ENCODE results near the gene GPR37. TPM values are rescaled to one million over a fixed set of nuclear protein-coding genes. Genes with fewer than 3 reads are reported as not detected.

The GPR37 gene
- total and polyA plus RNA-seq, 2 donors (not counting 1 experiment from before 2014, with no cell fraction given), result 12.6 to 20.6 TPM

DNA sequence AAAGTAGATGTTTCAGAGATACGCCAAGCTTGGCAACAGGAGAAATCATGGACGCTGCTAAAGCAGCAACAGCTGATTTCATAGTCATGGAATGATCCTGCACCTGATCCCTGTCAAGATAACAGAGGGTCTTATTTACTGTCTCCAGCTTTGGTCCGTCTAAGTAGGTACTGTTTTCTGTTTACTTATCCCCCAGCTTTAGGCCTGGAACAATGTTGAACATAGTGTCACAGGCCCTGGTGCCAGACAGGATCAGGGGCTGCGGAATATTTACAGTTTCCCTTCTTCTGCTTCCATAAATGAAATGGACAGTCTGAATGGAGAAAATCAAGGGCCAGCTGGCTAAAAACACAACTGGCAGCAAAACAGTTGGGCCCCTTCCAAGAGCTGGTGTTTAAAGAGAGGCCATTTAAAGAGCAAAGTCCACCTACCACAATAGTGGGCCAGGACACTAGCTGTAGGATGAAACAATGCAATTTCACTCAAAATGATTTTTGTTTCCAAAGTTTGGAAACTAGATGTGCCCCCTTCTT lies 2.9 kb downstream of the GPR37 start:
- no peaks in the 10 kb centered on the region for H3K4me1 ChIP-seq (ENCODE audit: control insufficient read depth, extremely low read depth, insufficient read depth, low read length)
- H3K36me3 ChIP-seq (ENCODE audit: control insufficient read depth, insufficient read depth, low read length), result no peaks in the 10 kb centered on the region
- TF ChIP-seq, protein P1, sequence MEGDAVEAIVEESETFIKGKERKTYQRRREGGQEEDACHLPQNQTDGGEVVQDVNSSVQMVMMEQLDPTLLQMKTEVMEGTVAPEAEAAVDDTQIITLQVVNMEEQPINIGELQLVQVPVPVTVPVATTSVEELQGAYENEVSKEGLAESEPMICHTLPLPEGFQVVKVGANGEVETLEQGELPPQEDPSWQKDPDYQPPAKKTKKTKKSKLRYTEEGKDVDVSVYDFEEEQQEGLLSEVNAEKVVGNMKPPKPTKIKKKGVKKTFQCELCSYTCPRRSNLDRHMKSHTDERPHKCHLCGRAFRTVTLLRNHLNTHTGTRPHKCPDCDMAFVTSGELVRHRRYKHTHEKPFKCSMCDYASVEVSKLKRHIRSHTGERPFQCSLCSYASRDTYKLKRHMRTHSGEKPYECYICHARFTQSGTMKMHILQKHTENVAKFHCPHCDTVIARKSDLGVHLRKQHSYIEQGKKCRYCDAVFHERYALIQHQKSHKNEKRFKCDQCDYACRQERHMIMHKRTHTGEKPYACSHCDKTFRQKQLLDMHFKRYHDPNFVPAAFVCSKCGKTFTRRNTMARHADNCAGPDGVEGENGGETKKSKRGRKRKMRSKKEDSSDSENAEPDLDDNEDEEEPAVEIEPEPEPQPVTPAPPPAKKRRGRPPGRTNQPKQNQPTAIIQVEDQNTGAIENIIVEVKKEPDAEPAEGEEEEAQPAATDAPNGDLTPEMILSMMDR (conservative IDR thresholded peaks at IDR 0.05 in 1 of 2, IDR thresholded peaks at IDR 0.05 in 1 of 2; ENCODE audit: low read depth in 1 of 2, low read length in 2 of 2), result no peak
- no peak for TF ChIP-seq EZH2 (IDR thresholded peaks at IDR 0.05; ENCODE audit: low read length, missing control alignments)
- no peak overlapping the region for H2AFZ ChIP-seq (ENCODE audit: low read length)
- H3K4me3 ChIP-seq (replicated peaks in 1 of 4; ENCODE audit: control extremely low read depth in 1 of 4, insufficient read depth in 1 of 4, low read depth in 3 of 4, low read length in 4 of 4), result peak overlapping the region; percentile 72 to 86 (median 83)
- no peaks in the 10 kb centered on the region for H3K9me3 ChIP-seq (ENCODE audit: control insufficient read depth, insufficient read depth, low read depth, low read length)
- H3K79me2 ChIP-seq (ENCODE audit: control insufficient read depth, insufficient read depth, low read length), result peaks cover 39% of the 10 kb centered on the region
- no peak overlapping the region for H3K27ac ChIP-seq (ENCODE audit: insufficient read depth, low read length)
- no peaks in the 10 kb centered on the region for H3K27me3 ChIP-seq (ENCODE audit: control insufficient read depth, insufficient read depth, low read length)
- H4K20me1 ChIP-seq (ENCODE audit: control insufficient read depth, extremely low read depth, insufficient read depth, low read length), result no peaks in the 10 kb centered on the region
- peak in 1 of 2 donors; percentile 59 for DNase-seq (ENCODE audit: low read depth in 2 of 2)
- H3K9ac ChIP-seq (ENCODE audit: insufficient read depth, low read length), result no peak overlapping the region
- H3K4me2 ChIP-seq (ENCODE audit: extremely low read depth, insufficient read depth, low read length), result peak overlapping the region; percentile 66

DNA sequence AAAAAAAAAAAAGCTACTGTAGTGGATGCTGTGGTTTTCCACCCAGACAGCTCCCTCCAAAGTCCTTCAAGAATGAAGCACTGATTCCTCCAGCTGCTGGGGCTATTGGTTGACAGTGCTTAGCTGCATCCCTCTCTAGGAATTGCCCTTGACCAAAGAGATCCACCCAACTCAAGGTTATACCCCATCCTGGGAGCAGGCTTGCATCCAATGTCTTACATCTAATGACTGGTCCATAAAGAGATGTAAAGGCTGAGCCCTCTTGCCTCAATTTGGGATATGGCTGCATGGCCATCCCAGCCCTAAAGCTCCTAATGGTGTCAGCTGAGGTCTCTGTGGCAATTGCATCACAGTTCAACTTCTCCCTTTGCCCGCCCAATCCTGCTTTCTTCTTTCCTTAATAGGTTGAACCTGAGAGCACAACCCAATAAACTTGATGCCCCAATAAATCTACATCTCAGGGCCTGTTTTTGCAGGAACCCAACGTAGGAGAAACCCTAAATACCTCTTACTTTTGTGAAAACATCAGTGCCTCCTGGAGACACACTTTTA lies 4.4 kb downstream of the GPR37 start:
- no peak for TF ChIP-seq EZH2 (IDR thresholded peaks at IDR 0.05; ENCODE audit: low read length, missing control alignments)
- TF ChIP-seq, protein P1 (conservative IDR thresholded peaks at IDR 0.05 in 1 of 2, IDR thresholded peaks at IDR 0.05 in 1 of 2; ENCODE audit: low read depth in 1 of 2, low read length in 2 of 2), result no peak
- peak overlapping the region; percentile 17 for H3K4me2 ChIP-seq (ENCODE audit: extremely low read depth, insufficient read depth, low read length)

DNA sequence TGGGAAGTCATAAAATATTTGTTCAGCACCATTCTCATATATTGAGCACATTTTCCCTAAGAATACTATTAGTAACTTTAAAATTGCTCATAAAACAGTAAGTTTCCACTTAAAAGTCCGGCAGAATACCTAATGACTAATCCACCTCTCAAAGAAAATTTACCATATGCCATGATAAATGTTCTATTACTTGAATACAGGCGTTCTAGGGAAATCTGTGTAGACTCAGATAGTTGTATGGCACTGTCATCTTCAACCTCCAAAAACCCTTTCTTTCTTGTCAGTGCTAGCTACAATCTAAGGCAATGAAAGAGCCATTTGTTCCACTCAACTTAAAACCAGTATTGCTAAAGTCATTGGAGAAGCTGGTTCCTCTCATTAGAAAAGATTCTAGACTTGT lies 7.3 kb downstream of the GPR37 start:
- DNase-seq (ENCODE audit: low read depth in 2 of 2), result peak in 1 of 2 donors; percentile 7
- H4K20me1 ChIP-seq (ENCODE audit: control insufficient read depth, extremely low read depth, insufficient read depth, low read length), result no peaks in the 10 kb centered on the region
- H3K9me3 ChIP-seq (ENCODE audit: control insufficient read depth, insufficient read depth, low read depth, low read length), result no peaks in the 10 kb centered on the region
- no peak overlapping the region for H3K27ac ChIP-seq (ENCODE audit: insufficient read depth, low read length)
- peaks cover 4% of the 10 kb centered on the region for H3K36me3 ChIP-seq (ENCODE audit: control insufficient read depth, insufficient read depth, low read length)
- H2AFZ ChIP-seq (ENCODE audit: low read length), result no peak overlapping the region
- no peak overlapping the region for H3K4me3 ChIP-seq (replicated peaks in 1 of 4; ENCODE audit: control extremely low read depth in 1 of 4, insufficient read depth in 1 of 4, low read depth in 3 of 4, low read length in 4 of 4)
- peaks cover 36% of the 10 kb centered on the region for H3K79me2 ChIP-seq (ENCODE audit: control insufficient read depth, insufficient read depth, low read length)
- H3K9ac ChIP-seq (ENCODE audit: insufficient read depth, low read length), result no peak overlapping the region
- TF ChIP-seq EZH2 (IDR thresholded peaks at IDR 0.05; ENCODE audit: low read length, missing control alignments), result no peak
- TF ChIP-seq, protein P1 (conservative IDR thresholded peaks at IDR 0.05 in 1 of 2, IDR thresholded peaks at IDR 0.05 in 1 of 2; ENCODE audit: low read depth in 1 of 2, low read length in 2 of 2), result no peak
- no peak overlapping the region for H3K4me2 ChIP-seq (ENCODE audit: extremely low read depth, insufficient read depth, low read length)
- no peaks in the 10 kb centered on the region for H3K4me1 ChIP-seq (ENCODE audit: control insufficient read depth, extremely low read depth, insufficient read depth, low read length)
- no peaks in the 10 kb centered on the region for H3K27me3 ChIP-seq (ENCODE audit: control insufficient read depth, insufficient read depth, low read length)

More for the DNA sequence above, 4.4 kb downstream of the GPR37 start:
- no peak overlapping the region for H3K9ac ChIP-seq (ENCODE audit: insufficient read depth, low read length)
- H3K79me2 ChIP-seq (ENCODE audit: control insufficient read depth, insufficient read depth, low read length), result peaks cover 45% of the 10 kb centered on the region
- H3K9me3 ChIP-seq (ENCODE audit: control insufficient read depth, insufficient read depth, low read depth, low read length), result no peaks in the 10 kb centered on the region
- H3K27me3 ChIP-seq (ENCODE audit: control insufficient read depth, insufficient read depth, low read length), result no peaks in the 10 kb centered on the region
- no peaks in the 10 kb centered on the region for H3K4me1 ChIP-seq (ENCODE audit: control insufficient read depth, extremely low read depth, insufficient read depth, low read length)
- H2AFZ ChIP-seq (ENCODE audit: low read length), result no peak overlapping the region
- no peak for DNase-seq (ENCODE audit: low read depth in 2 of 2)
- peak overlapping the region in 2 of 4 experiments; percentile 5 to 15 for H3K4me3 ChIP-seq (replicated peaks in 1 of 4; ENCODE audit: control extremely low read depth in 1 of 4, insufficient read depth in 1 of 4, low read depth in 3 of 4, low read length in 4 of 4)
- no peaks in the 10 kb centered on the region for H4K20me1 ChIP-seq (ENCODE audit: control insufficient read depth, extremely low read depth, insufficient read depth, low read length)
- peaks cover 4% of the 10 kb centered on the region for H3K36me3 ChIP-seq (ENCODE audit: control insufficient read depth, insufficient read depth, low read length)
- H3K27ac ChIP-seq (ENCODE audit: insufficient read depth, low read length), result no peak overlapping the region

Data from fibroblast of lung (primary cell).